OCI-LY3 (cell line): ENCODE results near the gene FLYWCH2.
"Not testable (repeated sequence)": the region's sequence is repeated elsewhere in the genome, so short reads cannot be mapped to it uniquely, and the experiment has no call there.

Experiments used
- H2AFZ ChIP-seq: fragments of 200-600, 300-600 bp; shearing (Covaris generic); 2 replicates; pipeline ENCODE4 v1.6.0; 2014; ENCODE audit warnings: antibody characterized with exemption, low read depth, low read length
- H3K27ac ChIP-seq: fragments of 200-600, 300-600 bp; sonication (generic); 2 replicates; pipeline ENCODE4 v1.5.1; 2014; ENCODE audit warnings: mild to moderate bottlenecking, low read length, moderate library complexity, mixed read lengths
- H3K27me3 ChIP-seq: fragments of 200-600, 300-600 bp; sonication (generic); 2 replicates; pipeline ENCODE4 v1.6.1; 2014; ENCODE audit warnings: low read depth, low read length, mixed read lengths
- H3K36me3 ChIP-seq: fragments of 200-600, 300-600 bp; sonication (generic); replicated peaks from 2 replicates; pipeline ENCODE3; 2014; ENCODE audit warnings: low read depth, low read length, mixed read lengths
- H3K4me1 ChIP-seq: fragments of 300-600, 200-600 bp; sonication (generic); 2 replicates; pipeline ENCODE4 v1.6.1; 2014; ENCODE audit warnings: low read length, mixed read lengths
- H3K4me2 ChIP-seq: fragments of 200-600, 300-600 bp; sonication (generic); 2 replicates; pipeline ENCODE4 v1.6.1; 2014; ENCODE audit warnings: low read length, mixed read lengths
- H3K4me3 ChIP-seq: fragments of 300-600, 200-600 bp; sonication (generic); 2 replicates; pipeline ENCODE4 v1.5.1; 2014; ENCODE audit warnings: antibody characterized with exemption, mild to moderate bottlenecking, low read length, moderate library complexity
- H3K79me2 ChIP-seq: fragments of 300-600, 200-600 bp; shearing (Covaris generic); 2 replicates; pipeline ENCODE4 v1.6.1; 2014; ENCODE audit warnings: mild to moderate bottlenecking, low read length, mixed read lengths
- H3K9ac ChIP-seq: fragments of 300-600, 200-600 bp; shearing (Covaris generic); 2 replicates; pipeline ENCODE4 v1.6.0; 2014; ENCODE audit warnings: mild to moderate bottlenecking, low read length, moderate library complexity
- H3K9me3 ChIP-seq: fragments of 200-600, 300-600 bp; shearing (Covaris generic); 2 replicates; pipeline ENCODE4 v1.6.1; 2014; ENCODE audit warnings: low read length, mixed read lengths; ENCODE audit not compliant: insufficient read depth
- H4K20me1 ChIP-seq: fragments of 200-600, 300-600 bp; sonication (generic); 2 replicates; pipeline ENCODE4 v1.6.1; 2016; ENCODE audit warnings: low read length, mixed read lengths; ENCODE audit not compliant: insufficient read depth
- EZH2phosphoT487 ChIP-seq: fragments of 200-600 bp; shearing (Covaris generic); IDR thresholded peaks from 2 replicates; pipeline ENCODE4 v1.6.1; 2018; ENCODE audit warnings: antibody characterized with exemption, mixed run types, low read depth
- TF ChIP-seq, protein P1 (sequence below): fragments of 200-600, 300-600 bp; sonication (generic); IDR thresholded peaks from 2 replicates; pipeline ENCODE4 v1.5.1; 2014; ENCODE audit warnings: antibody characterized with exemption, low read length, low read depth

Gene FLYWCH2

DNA sequence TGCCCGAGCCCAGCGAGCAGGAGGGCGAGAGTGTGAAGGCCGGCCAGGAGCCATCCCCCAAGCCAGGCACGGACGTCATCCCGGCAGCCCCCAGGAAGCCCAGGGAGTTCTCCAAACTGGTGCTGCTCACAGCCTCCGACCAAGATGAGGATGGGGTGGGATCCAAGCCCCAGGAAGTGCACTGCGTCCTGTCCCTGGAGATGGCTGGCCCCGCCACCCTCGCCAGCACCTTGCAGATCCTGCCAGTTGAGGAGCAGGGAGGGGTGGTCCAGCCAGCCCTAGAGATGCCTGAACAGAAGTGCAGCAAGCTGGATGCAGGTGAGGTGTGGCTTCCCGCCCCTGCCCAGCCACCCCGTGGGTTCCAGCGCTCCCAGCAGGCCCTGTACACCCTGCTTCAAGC, 46.7 kb downstream of the FLYWCH2 start:
- H3K9ac ChIP-seq, result no peak overlapping the region
- H3K79me2 ChIP-seq, result no peaks in the 10 kb centered on the region
- H3K36me3 ChIP-seq, result no peaks in the 10 kb centered on the region
- H3K9me3 ChIP-seq, result no peaks in the 10 kb centered on the region
- H3K4me3 ChIP-seq, result no peak overlapping the region
- no peaks in the 10 kb centered on the region for H4K20me1 ChIP-seq
- no peak overlapping the region for H3K4me2 ChIP-seq
- no peak overlapping the region for H3K27ac ChIP-seq
- TF ChIP-seq, protein P1, sequence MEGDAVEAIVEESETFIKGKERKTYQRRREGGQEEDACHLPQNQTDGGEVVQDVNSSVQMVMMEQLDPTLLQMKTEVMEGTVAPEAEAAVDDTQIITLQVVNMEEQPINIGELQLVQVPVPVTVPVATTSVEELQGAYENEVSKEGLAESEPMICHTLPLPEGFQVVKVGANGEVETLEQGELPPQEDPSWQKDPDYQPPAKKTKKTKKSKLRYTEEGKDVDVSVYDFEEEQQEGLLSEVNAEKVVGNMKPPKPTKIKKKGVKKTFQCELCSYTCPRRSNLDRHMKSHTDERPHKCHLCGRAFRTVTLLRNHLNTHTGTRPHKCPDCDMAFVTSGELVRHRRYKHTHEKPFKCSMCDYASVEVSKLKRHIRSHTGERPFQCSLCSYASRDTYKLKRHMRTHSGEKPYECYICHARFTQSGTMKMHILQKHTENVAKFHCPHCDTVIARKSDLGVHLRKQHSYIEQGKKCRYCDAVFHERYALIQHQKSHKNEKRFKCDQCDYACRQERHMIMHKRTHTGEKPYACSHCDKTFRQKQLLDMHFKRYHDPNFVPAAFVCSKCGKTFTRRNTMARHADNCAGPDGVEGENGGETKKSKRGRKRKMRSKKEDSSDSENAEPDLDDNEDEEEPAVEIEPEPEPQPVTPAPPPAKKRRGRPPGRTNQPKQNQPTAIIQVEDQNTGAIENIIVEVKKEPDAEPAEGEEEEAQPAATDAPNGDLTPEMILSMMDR, result no peak
- TF ChIP-seq EZH2phosphoT487, result no peak
- no peak overlapping the region for H2AFZ ChIP-seq
- peaks cover 10% of the 10 kb centered on the region for H3K4me1 ChIP-seq
- H3K27me3 ChIP-seq, result no peaks in the 10 kb centered on the region

DNA sequence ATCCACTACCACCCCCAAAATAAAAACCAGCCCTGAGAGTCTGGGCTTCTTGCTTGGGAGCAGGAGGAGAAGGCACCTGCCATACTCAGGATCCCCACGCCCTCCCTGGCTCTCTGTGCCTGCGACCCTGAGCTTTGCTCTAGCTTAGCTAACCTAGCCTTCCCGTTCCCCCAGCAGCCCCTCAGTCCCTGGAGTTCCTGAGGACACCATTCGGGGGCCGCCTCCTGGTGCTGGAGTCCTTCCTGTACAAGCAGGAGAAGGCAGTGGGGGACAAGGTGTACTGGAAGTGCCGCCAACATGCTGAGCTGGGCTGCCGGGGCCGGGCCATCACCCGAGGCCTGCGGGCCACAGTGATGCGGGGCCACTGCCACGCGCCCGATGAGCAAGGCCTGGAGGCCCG, 47.2 kb downstream of the FLYWCH2 start:
- H3K4me3 ChIP-seq, result no peak overlapping the region
- H3K4me2 ChIP-seq, result no peak overlapping the region
- no peaks in the 10 kb centered on the region for H3K36me3 ChIP-seq
- no peak overlapping the region for H3K27ac ChIP-seq
- no peaks in the 10 kb centered on the region for H3K27me3 ChIP-seq
- H3K9me3 ChIP-seq, result no peaks in the 10 kb centered on the region
- no peak overlapping the region for H3K9ac ChIP-seq
- no peaks in the 10 kb centered on the region for H4K20me1 ChIP-seq
- no peak overlapping the region for H2AFZ ChIP-seq
- no peak for TF ChIP-seq EZH2phosphoT487
- TF ChIP-seq, protein P1, result no peak
- H3K4me1 ChIP-seq, result peaks cover 10% of the 10 kb centered on the region
- H3K79me2 ChIP-seq, result no peaks in the 10 kb centered on the region

DNA sequence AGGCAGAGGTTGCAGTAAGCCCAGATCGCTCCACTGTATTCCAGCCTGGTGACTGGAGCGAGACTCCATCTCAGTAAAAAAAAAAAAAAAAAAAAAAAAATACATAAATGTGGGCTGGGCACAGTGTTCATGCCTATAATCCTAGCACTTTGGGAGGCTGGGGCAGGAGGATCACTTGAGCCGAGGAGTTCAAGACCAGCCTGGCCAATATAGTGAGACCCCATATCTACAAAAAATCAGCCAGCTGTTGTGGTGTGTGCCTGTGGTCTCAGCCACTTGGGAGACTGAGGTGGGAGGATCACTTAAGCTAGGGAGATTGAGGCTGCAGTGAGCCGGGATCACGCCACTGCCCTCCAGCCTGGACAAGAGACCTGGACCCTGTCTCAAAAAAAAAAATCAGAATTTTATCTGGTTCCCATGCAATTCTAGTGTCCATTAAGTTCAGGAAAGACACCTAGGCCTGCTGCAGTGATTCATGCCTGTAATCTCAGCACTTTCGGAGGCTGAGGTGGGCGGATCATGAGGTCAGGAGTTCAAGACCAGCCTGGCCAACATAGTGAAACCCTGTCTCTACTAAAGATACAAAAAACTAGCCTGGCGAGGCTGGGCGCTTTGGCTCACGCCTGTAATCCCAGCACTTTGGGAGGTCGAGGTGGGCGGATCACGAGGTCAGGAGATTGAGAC, 48.4 kb downstream of the FLYWCH2 start:
- H3K27me3 ChIP-seq, H3K79me2 ChIP-seq, H3K9me3 ChIP-seq, H3K4me1 ChIP-seq, H3K36me3 ChIP-seq, H3K9ac ChIP-seq, H3K4me3 ChIP-seq, H3K4me2 ChIP-seq, H2AFZ ChIP-seq, H4K20me1 ChIP-seq, H3K27ac ChIP-seq: not testable (repeated sequence)

DNA sequence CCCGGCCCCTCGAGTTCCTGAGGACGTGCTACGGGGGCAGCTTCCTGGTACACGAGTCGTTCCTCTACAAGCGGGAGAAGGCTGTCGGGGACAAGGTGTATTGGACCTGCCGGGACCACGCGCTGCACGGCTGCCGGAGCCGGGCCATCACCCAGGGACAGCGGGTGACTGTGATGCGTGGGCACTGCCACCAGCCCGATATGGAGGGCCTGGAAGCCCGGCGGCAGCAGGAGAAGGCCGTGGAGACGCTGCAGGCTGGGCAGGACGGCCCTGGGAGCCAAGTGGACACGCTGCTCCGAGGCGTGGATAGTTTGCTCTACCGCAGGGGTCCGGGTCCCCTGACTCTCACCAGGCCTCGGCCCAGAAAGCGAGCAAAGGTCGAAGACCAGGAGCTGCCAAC, 50.1 kb downstream of the FLYWCH2 start:
- Histone ChIP-seq H3K36me3 (no peaks in the 10 kb centered on the region), H3K4me2 (no peak overlapping the region), H3K27ac (no peak overlapping the region)

More for the DNA sequence above, 50.1 kb downstream of the FLYWCH2 start:
- H3K9me3 ChIP-seq, result no peaks in the 10 kb centered on the region
- TF ChIP-seq, protein P1, result no peak
- TF ChIP-seq EZH2phosphoT487, result no peak
- no peaks in the 10 kb centered on the region for H3K79me2 ChIP-seq
- no peaks in the 10 kb centered on the region for H3K27me3 ChIP-seq
- H3K4me1 ChIP-seq, result no peaks in the 10 kb centered on the region
- no peaks in the 10 kb centered on the region for H4K20me1 ChIP-seq
- no peak overlapping the region for H3K4me3 ChIP-seq
- H3K9ac ChIP-seq, result no peak overlapping the region
- H2AFZ ChIP-seq, result no peak overlapping the region
